Caco-2 (cell line): Measurements from ENCODE around the gene PALLD. TPM values are rescaled to one million over a fixed set of nuclear protein-coding genes. Genes with fewer than 3 reads are reported as not detected.
"Not testable (repeated sequence)": the region's sequence is repeated elsewhere in the genome, so short reads cannot be mapped to it uniquely, and the experiment has no call there.

Experiments used
- BruUV-seq: library from RNA; stranded (reverse); fragments of 400-500 nt; replicated peaks from 2 replicates; lab custom pipeline; 2021; lab: Mats Ljungman, UMichigan
- CTCF ChIA-PET: fragments of 300-600 bp; sonication (Branson Sonifier 250); formaldehyde crosslinking; loops from one replicate; lab custom pipeline; 2022; ENCODE audit warnings: antibody characterized with exemption; lab: Charles Lee
- POLR2A ChIA-PET: fragments of 300-600 bp; sonication (Branson Sonifier 250); formaldehyde crosslinking; loops from one replicate; lab custom pipeline; 2022; ENCODE audit warnings: antibody characterized with exemption; lab: Charles Lee
- DNase-seq, 2 experiments: peaks; one replicate each; pipeline versions ENCODE4 v3.0.0 to v3.0.0-alpha.2; 2020 to 2022
- H3K27me3 ChIP-seq: replicated peaks from 2 replicates; pipeline ENCODE4 v1.6.0; 2011; ENCODE audit warnings: low read length; ENCODE audit not compliant: control insufficient read depth, insufficient read depth
- H3K36me3 ChIP-seq: 2 replicates; pipeline ENCODE4 v1.5.1; 2011; ENCODE audit warnings: low read length; ENCODE audit not compliant: control insufficient read depth, insufficient read depth
- H3K4me1 ChIP-seq: fragments of 250-450 bp; sonication (Bioruptor Pico); 2 replicates; pipeline ENCODE4 v1.5.1; 2020; ENCODE audit warnings: mild to moderate bottlenecking
- H3K4me3 ChIP-seq: 2 replicates; pipeline ENCODE4 v1.5.1; 2011; ENCODE audit warnings: low read depth, mild to moderate bottlenecking, control low read depth, low read length
- H3K9me3 ChIP-seq: fragments of 250-450 bp; sonication (Bioruptor Pico); 2 replicates; pipeline ENCODE4 v1.5.1; 2020; ENCODE audit warnings: mild to moderate bottlenecking, moderate library complexity
- H3K27ac Mint-ChIP-seq: one replicate; pipeline ENCODE4 v1.8.0; 2022; ENCODE audit warnings: mixed read lengths; ENCODE audit not compliant: unreplicated experiment
- H3K27me3 Mint-ChIP-seq: one replicate; pipeline ENCODE4 v1.8.0; 2022; ENCODE audit warnings: mixed read lengths; ENCODE audit not compliant: insufficient read depth, unreplicated experiment
- H3K36me3 Mint-ChIP-seq: one replicate; pipeline ENCODE4 v1.8.0; 2022; ENCODE audit warnings: mild to moderate bottlenecking, mixed read lengths; ENCODE audit not compliant: insufficient read depth, unreplicated experiment
- H3K4me1 Mint-ChIP-seq: one replicate; pipeline ENCODE4 v1.8.0; 2022; ENCODE audit warnings: low read depth, mixed read lengths; ENCODE audit not compliant: unreplicated experiment
- H3K4me3 Mint-ChIP-seq: one replicate; pipeline ENCODE4 v1.8.0; 2022; ENCODE audit warnings: mild to moderate bottlenecking, moderate library complexity, mixed read lengths; ENCODE audit not compliant: unreplicated experiment
- H3K9me3 Mint-ChIP-seq: one replicate; pipeline ENCODE4 v1.8.0; 2022; ENCODE audit warnings: mixed read lengths; ENCODE audit not compliant: unreplicated experiment
- intact Hi-C: fragments of 100-400 bp; cut with micrococcal nuclease; formaldehyde crosslinking; loops from one replicate; pipeline ENCODE4 v1.10.0; 2022; ENCODE audit not compliant: unreplicated experiment
- total RNA-seq: library from RNA; stranded (reverse); gene quantifications from 2 replicates; pipeline ENCODE4 v1.2.3, GENCODE V29; 2022
- TF ChIP-seq, protein P1 (sequence below), 2 experiments: fragments of 200-600 bp in 1 of 2; IDR thresholded peaks; 1 replicate in 1 of 2; 2 replicates in 1 of 2; pipeline versions ENCODE4 v1.5.1 to v1.8.0; 2011 to 2022; ENCODE audit warnings: antibody characterized with exemption in 1 of 2, control low read depth in 1 of 2, inconsistent platforms in 1 of 2, low read depth in 1 of 2, low read length in 1 of 2, mild to moderate bottlenecking in 1 of 2, moderate library complexity in 1 of 2; ENCODE audit not compliant: insufficient read depth in 1 of 2, severe bottlenecking in 1 of 2, unreplicated experiment in 1 of 2

Gene PALLD
- total RNA-seq, 1 experiment from 2014 or later = 12.3 TPM

DNA sequence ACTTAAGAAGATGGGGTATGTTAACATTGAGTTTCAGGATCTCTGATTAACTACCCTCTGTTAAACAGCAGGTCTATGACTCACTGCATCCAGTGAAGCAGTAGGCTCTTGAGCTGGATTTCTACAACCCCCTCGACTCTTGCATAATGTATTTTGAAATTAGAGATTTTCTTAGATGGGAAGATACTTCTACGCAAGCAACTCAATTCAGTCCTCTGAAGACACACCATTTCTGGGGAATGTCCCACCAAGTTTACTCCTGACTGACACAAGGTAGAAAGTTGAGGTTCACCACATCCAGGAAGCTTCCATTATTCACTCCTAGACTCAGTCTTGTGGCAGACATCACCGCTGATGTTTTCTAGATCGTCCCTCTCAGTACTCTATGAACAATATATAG lies 12.9 kb downstream of the PALLD start:
- no peak overlapping the region for H3K27ac Mint-ChIP-seq
- intact Hi-C loops = loop anchor here (10.0 kb wide), 1 partner anchor 325 kb away; no protein-coding TSS in a partner anchor
- Histone ChIP-seq H3K9me3 (no peaks in the 10 kb centered on the region), H3K27me3 (no peaks in the 10 kb centered on the region), H3K4me3 (no peak overlapping the region), H3K4me1 (no peaks in the 10 kb centered on the region), H3K36me3 (no peaks in the 10 kb centered on the region)
- no peaks in the 10 kb centered on the region for H3K36me3 Mint-ChIP-seq
- TF ChIP-seq, protein P1, sequence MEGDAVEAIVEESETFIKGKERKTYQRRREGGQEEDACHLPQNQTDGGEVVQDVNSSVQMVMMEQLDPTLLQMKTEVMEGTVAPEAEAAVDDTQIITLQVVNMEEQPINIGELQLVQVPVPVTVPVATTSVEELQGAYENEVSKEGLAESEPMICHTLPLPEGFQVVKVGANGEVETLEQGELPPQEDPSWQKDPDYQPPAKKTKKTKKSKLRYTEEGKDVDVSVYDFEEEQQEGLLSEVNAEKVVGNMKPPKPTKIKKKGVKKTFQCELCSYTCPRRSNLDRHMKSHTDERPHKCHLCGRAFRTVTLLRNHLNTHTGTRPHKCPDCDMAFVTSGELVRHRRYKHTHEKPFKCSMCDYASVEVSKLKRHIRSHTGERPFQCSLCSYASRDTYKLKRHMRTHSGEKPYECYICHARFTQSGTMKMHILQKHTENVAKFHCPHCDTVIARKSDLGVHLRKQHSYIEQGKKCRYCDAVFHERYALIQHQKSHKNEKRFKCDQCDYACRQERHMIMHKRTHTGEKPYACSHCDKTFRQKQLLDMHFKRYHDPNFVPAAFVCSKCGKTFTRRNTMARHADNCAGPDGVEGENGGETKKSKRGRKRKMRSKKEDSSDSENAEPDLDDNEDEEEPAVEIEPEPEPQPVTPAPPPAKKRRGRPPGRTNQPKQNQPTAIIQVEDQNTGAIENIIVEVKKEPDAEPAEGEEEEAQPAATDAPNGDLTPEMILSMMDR (IDR thresholded peaks at IDR 0.05; ENCODE audit: insufficient read depth in 1 of 2, low read depth in 1 of 2, low read length in 1 of 2, severe bottlenecking in 1 of 2, unreplicated experiment in 1 of 2) = no peak
- ChIA-PET POLR2A (interaction anchor here (0.5 kb wide), 1 partner anchor 32 kb away, joined by 3 read pairs; no protein-coding TSS in a partner anchor), CTCF (no interaction called here)
- no peak for DNase-seq
- H3K4me3 Mint-ChIP-seq = no peak overlapping the region
- no peaks in the 10 kb centered on the region for H3K27me3 Mint-ChIP-seq
- H3K4me1 Mint-ChIP-seq = no peaks in the 10 kb centered on the region
- H3K9me3 Mint-ChIP-seq = no peaks in the 10 kb centered on the region
- no TSS peak for BruUV-seq

DNA sequence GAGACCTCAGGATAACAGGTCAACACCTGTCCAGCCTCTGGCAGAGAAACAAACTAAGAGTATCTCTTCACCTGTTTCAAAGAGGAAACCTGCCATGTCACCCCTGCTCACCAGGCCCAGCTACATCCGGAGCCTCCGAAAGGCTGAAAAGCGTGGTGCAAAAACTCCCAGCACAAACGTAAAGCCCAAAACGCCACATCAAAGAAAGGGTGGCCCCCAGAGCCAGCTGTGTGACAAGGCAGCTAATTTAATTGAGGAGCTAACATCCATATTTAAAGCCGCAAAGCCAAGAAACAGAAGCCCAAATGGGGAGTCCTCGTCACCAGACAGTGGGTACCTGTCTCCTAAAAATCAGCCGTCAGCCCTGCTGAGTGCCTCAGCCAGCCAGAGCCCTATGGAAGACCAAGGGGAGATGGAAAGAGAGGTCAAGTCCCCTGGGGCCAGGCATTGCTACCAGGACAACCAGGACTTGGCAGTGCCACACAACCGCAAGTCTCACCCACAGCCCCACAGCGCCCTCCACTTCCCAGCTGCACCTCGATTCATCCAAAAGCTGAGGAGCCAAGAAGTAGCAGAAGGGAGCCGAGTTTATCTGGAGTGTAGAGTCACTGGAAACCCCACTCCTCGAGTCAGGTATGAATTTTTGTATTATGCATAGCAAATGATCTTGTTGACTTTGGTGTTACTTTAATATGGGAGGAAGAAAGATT lies 15.1 kb downstream of the PALLD start:
- TF ChIP-seq, protein P1 (IDR thresholded peaks at IDR 0.05; ENCODE audit: insufficient read depth in 1 of 2, low read depth in 1 of 2, low read length in 1 of 2, severe bottlenecking in 1 of 2, unreplicated experiment in 1 of 2) = no peak
- no peak for DNase-seq
- CTCF ChIA-PET = no interaction called here
- Mint-ChIP-seq H3K27me3 (peaks cover 4% of the 10 kb centered on the region), H3K4me1 (no peaks in the 10 kb centered on the region), H3K9me3 (no peaks in the 10 kb centered on the region), H3K36me3 (no peaks in the 10 kb centered on the region), H3K4me3 (no peak overlapping the region), H3K27ac (no peak overlapping the region)
- intact Hi-C loops = loop anchor here (10.0 kb wide), 1 partner anchor 327 kb away; no protein-coding TSS in a partner anchor
- H3K9me3 ChIP-seq = no peaks in the 10 kb centered on the region
- no peaks in the 10 kb centered on the region for H3K36me3 ChIP-seq
- no peaks in the 10 kb centered on the region for H3K27me3 ChIP-seq
- no TSS peak for BruUV-seq
- no peaks in the 10 kb centered on the region for H3K4me1 ChIP-seq
- POLR2A ChIA-PET = no interaction called here
- no peak overlapping the region for H3K4me3 ChIP-seq

DNA sequence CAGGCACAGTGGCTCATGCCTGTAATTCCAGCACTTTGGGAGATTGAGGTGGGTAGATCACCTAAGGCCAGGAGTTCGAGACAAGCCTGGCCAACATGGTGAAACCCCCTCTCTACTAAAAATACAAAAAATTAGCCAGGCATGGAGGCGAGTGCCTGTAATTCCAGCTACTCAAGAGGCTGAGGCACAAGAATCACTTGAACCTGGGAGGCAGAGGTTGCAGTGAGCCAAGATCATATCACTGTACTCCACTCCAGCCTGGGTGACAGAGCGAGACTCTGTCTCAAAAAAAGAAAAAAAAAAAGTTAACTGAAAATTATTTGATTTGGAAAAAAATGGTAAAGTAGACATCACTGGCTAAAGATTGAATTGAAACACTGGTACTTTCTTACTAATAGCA lies 17.0 kb downstream of the PALLD start:
- H3K27me3 ChIP-seq, H3K36me3 ChIP-seq, H3K36me3 Mint-ChIP-seq, H3K9me3 Mint-ChIP-seq, BruUV-seq, H3K4me1 Mint-ChIP-seq, H3K4me3 ChIP-seq, H3K27me3 Mint-ChIP-seq, DNase-seq, H3K4me1 ChIP-seq, H3K27ac Mint-ChIP-seq, H3K4me3 Mint-ChIP-seq, CTCF ChIA-PET, POLR2A ChIA-PET, H3K9me3 ChIP-seq: not testable (repeated sequence)
- intact Hi-C loops = loop anchor here (2.0 to 10.0 kb wide), 2 partner anchors 329 to 409 kb away; no protein-coding TSS in a partner anchor
